Measurements from ENCODE around the gene B3GALT6. TPM values are rescaled to one million over a fixed set of nuclear protein-coding genes. Genes with fewer than 3 reads are reported as not detected.
A peak's percentile ranks its signal among the peaks of the same experiment; 100 is the strongest.

B3GALT6 gene
- total and polyA plus RNA-seq, 2 experiments from 2014 or later, result 5.5 to 26.5 TPM

- H3K9me2 ChIP-seq (ENCODE audit: insufficient read depth), result no peaks in the 10 kb centered on the region
- DNase-seq (ENCODE audit: low spot score) (no peak), ATAC-seq (no peak)
- no peak overlapping the region for H3K4me3 ChIP-seq
- peaks cover 8% of the 10 kb centered on the region for H4K20me1 ChIP-seq (replicated peaks; ENCODE audit: insufficient read depth)
- no peak overlapping the region for H3K27ac ChIP-seq (ENCODE audit: low read depth)
- H3K79me2 ChIP-seq (replicated peaks; ENCODE audit: insufficient read depth), result peaks cover 29% of the 10 kb centered on the region
- Mint-ChIP-seq H3K9me3 (peaks cover 10% of the 10 kb centered on the region), H3K36me3 (ENCODE audit: low read depth) (peaks cover 21% of the 10 kb centered on the region), H3K4me3 (peak overlapping the region; percentile 57; the same call in 1 of the 3 replicates), H3K27me3 (ENCODE audit: insufficient read depth, low read depth, poor library complexity) (peaks cover 13% of the 10 kb centered on the region), H3K4me1 (peaks cover 18% of the 10 kb centered on the region), H3K27ac (no peak overlapping the region)
- H3F3A ChIP-seq (replicated peaks; ENCODE audit: low read depth), result peaks cover 10% of the 10 kb centered on the region; the same call in 1 of the 2 replicates
- no peak overlapping the region for H2AFZ ChIP-seq
- TF ChIP-seq REST (IDR thresholded peaks at IDR 0.05; ENCODE audit: unreplicated experiment) (no peak), ZNF331 (CRISPR knock-in tag; IDR thresholded peaks at IDR 0.05; ENCODE audit: low read depth) (no peak), ZNF114 (CRISPR knock-in tag; IDR thresholded peaks at IDR 0.05) (no peak), NANOG (IDR thresholded peaks at IDR 0.05; ENCODE audit: borderline replicate concordance) (no peak), ETS1 (IDR thresholded peaks at IDR 0.05) (no peak), ZNF462 (CRISPR knock-in tag; IDR thresholded peaks at IDR 0.05) (no peak), POLR2AphosphoS5 (IDR thresholded peaks at IDR 0.05; ENCODE audit: low read depth) (no peak), EZH2 (IDR thresholded peaks at IDR 0.05; ENCODE audit: low read depth, unreplicated experiment) (no peak), JUNB (IDR thresholded peaks at IDR 0.05; ENCODE audit: unreplicated experiment) (no peak), EZH2phosphoT487 (IDR thresholded peaks at IDR 0.05; ENCODE audit: unreplicated experiment) (no peak), STAT1 (IDR thresholded peaks at IDR 0.05; ENCODE audit: unreplicated experiment) (no peak), CREB1 (CRISPR knock-in tag; IDR thresholded peaks at IDR 0.05; ENCODE audit: low read depth) (no peak), CTCF (conservative IDR thresholded peaks at IDR 0.05; ENCODE audit: low read depth in 2 of 2) (no peak)
- no peaks in the 10 kb centered on the region for H3K27me3 ChIP-seq (ENCODE audit: insufficient read depth)
- no peaks in the 10 kb centered on the region for H3K36me3 ChIP-seq (ENCODE audit: insufficient read depth)
- peaks cover 6% of the 10 kb centered on the region for H3K4me1 ChIP-seq (ENCODE audit: insufficient read depth)
- H3K4me2 ChIP-seq, result no peak overlapping the region
These were observed 2.3 kb downstream of the B3GALT6 start for GRCh38 chr1:1234180-1234808.

Measured in GM23338 (cell line).